Tibial nerve (tissue), 4 donors: ENCODE measurements around the gene ATXN7L1.

ENCODE experiments used
- CTCF ChIP-seq, 5 experiments: fragments of 200-600 bp in 3 of 5; fragments of 450-650 bp in 2 of 5; sonication (generic) in 3 of 5; IDR thresholded peaks; one replicate each; pipeline ENCODE4 v1.5.1; 2016 to 2019; ENCODE audit warnings: antibody characterized with exemption in 5 of 5, mild to moderate bottlenecking in 3 of 5, moderate library complexity in 2 of 5
- EP300 ChIP-seq, 2 donors: sonication (generic); formaldehyde crosslinking; IDR thresholded peaks; one replicate each; pipeline ENCODE4 v1.6.1; 2017; ENCODE audit warnings: antibody characterized with exemption in 2 of 2, mild to moderate bottlenecking in 1 of 2

DNA sequence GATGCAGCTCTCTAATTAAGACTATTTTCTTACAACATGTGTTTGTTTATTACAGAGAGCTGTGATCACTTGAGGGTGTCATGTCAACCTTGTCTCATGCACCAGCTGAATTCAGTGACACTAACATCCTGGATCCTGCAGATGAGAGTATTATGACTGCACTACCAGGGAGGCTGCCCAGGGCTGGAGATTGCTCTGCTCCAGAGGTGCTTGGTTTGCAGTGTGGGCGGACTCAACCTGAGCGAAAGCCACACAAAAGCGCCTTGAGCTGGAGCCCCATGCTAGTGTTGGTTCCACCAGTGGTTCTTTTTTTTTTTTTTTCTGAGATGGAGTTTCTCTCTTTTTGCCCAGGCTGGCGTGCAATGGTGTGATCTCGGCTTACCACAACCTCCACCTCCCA, 33.8 kb upstream of the ATXN7L1 start:
- TF ChIP-seq EP300 (IDR thresholded peaks at IDR 0.05) (no peak), CTCF (IDR thresholded peaks at IDR 0.05) (no peak)
